ENCODE measurements around the gene LRMDA.

LRMDA gene

GRCh38 chr10:76432016-76433012, 1000.9 kb downstream of the LRMDA start:
- H3K4me1 Mint-ChIP-seq, result peaks cover 74% of the 10 kb centered on the region
- peaks cover 4% of the 10 kb centered on the region for H3K27me3 Mint-ChIP-seq (ENCODE audit: low read depth)
- H3K36me3 Mint-ChIP-seq (ENCODE audit: low read depth), result no peaks in the 10 kb centered on the region
- peak overlapping the region in 1 of 3 experiments; percentile 17 for H3K4me3 Mint-ChIP-seq
- H3K27ac Mint-ChIP-seq, result peak overlapping the region; percentile 68 to 79 (median 74)
- peaks cover 2% of the 10 kb centered on the region for H3K9me3 Mint-ChIP-seq
- TF ChIP-seq CTCF (IDR thresholded peaks at IDR 0.05; ENCODE audit: unreplicated experiment in 3 of 3), result no peak

GRCh38 chr10:76433161-76434005, 1002.0 kb downstream of the LRMDA start:
- H3K4me3 Mint-ChIP-seq, result no peak overlapping the region

GRCh38 chr10:76435157-76435556, 1003.7 kb downstream of the LRMDA start:
- H3K27me3 Mint-ChIP-seq (ENCODE audit: low read depth), result peaks cover 4% of the 10 kb centered on the region
- TF ChIP-seq CTCF (IDR thresholded peaks at IDR 0.05; ENCODE audit: unreplicated experiment in 3 of 3), result no peak
- no peaks in the 10 kb centered on the region for H3K36me3 Mint-ChIP-seq (ENCODE audit: low read depth)
- H3K4me1 Mint-ChIP-seq, result peaks cover 64% of the 10 kb centered on the region
- no peak overlapping the region for H3K27ac Mint-ChIP-seq
- no peaks in the 10 kb centered on the region for H3K9me3 Mint-ChIP-seq
- no peak overlapping the region for H3K4me3 Mint-ChIP-seq

More at GRCh38 chr10:76433161-76434005, 1002.0 kb downstream of the LRMDA start:
- no peak for TF ChIP-seq CTCF (IDR thresholded peaks at IDR 0.05; ENCODE audit: unreplicated experiment in 3 of 3)
- Mint-ChIP-seq H3K27me3 (ENCODE audit: low read depth) (peaks cover 4% of the 10 kb centered on the region), H3K36me3 (ENCODE audit: low read depth) (no peaks in the 10 kb centered on the region), H3K27ac (peak overlapping the region; percentile 16 to 79 (median 27)), H3K4me1 (peaks cover 80% of the 10 kb centered on the region), H3K9me3 (no peaks in the 10 kb centered on the region)

- Mint-ChIP-seq H3K9me3 (no peaks in the 10 kb centered on the region), H3K27ac (peak overlapping the region in 2 of 3 experiments; percentile 65 to 72), H3K36me3 (ENCODE audit: low read depth) (no peaks in the 10 kb centered on the region), H3K4me3 (no peak overlapping the region), H3K4me1 (peaks cover 51% of the 10 kb centered on the region), H3K27me3 (ENCODE audit: low read depth) (peaks cover 4% of the 10 kb centered on the region)
- no peak for TF ChIP-seq CTCF (IDR thresholded peaks at IDR 0.05; ENCODE audit: unreplicated experiment in 3 of 3)
Observed at GRCh38 chr10:76436401-76436811, 1005.0 kb downstream of the LRMDA start.

GRCh38 chr10:76436981-76437380, 1005.6 kb downstream of the LRMDA start:
- no peaks in the 10 kb centered on the region for H3K9me3 Mint-ChIP-seq
- H3K4me3 Mint-ChIP-seq, result no peak overlapping the region
- peaks cover 4% of the 10 kb centered on the region for H3K27me3 Mint-ChIP-seq (ENCODE audit: low read depth)
- no peak for TF ChIP-seq CTCF (IDR thresholded peaks at IDR 0.05; ENCODE audit: unreplicated experiment in 3 of 3)
- peak overlapping the region; percentile 27 to 72 (median 65) for H3K27ac Mint-ChIP-seq
- H3K4me1 Mint-ChIP-seq, result peaks cover 45% of the 10 kb centered on the region
- H3K36me3 Mint-ChIP-seq (ENCODE audit: low read depth), result no peaks in the 10 kb centered on the region
